Stimulated activated CD4-positive, alpha-beta T cell treated with anti-CD3 and anti-CD28 coated beads, TNF-alpha, amount 100 ng/mL, for 4 hours (primary cell): ENCODE data around the gene RCAN3.
"Not testable (repeated sequence)": the region's sequence is repeated elsewhere in the genome, so short reads cannot be mapped to it uniquely, and the experiment has no call there.

Source experiments
- DNase-seq, 3 experiments: peaks; one replicate each; pipeline ENCODE4 v3.0.0-alpha.2; 2020; ENCODE audit warnings: low read depth in 3 of 3

The RCAN3 gene

DNA sequence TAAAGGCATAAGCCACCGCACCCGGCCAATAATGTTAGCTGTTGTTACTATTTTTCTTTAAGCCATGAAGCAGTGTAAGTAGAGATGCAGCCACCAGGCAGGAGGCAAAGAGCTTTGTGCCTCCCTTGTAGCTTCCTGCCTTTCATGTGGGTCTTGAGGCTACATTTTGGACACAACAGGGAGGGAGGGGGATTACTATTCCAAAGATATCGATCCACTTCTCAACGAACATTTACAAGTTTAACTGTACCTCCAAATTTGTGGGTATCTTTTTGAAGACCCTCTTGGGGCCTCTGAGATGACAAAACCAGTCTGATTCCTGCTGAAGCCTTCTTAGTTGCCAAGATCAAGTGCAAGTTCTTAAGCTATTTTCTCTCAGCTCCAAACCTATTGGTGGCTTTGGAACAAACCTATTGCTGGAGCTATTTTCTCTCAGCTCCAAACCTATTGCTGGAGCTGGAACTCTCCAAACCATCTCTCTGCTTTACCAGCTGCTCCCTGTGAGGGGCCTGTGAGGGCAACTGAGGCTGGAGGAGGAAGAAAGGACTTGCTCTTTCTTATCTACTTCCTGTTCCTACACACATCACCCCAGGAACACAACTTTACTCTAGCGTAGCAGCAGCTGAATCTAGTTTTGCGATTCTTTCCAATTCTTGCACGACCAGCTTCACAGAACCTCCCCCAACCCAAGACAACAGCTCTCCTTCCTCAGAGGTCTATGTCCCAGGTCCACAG, 16.1 kb upstream of the RCAN3 start:
- no peak for DNase-seq

DNA sequence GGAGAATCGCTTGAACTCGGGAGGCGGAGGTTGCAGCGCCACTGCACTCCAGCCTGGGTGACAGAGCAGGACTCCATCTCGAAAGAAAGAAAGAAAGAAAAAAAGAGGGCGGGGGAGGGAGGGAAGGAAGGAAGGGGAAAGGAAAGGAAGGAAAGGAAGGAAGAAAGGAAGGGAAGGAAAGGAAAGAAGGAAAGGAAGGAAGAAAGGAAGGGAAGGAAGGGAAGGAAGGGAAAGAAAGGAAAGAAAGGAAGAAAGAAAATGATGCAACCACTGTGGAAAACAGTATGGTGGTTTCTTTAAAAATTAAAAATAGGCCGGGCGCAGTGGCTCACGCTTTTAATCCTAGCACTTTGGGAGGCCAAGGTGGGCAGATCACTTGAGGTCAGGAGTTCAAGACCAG, 15.2 kb upstream of the RCAN3 start:
- no peak for DNase-seq

DNA sequence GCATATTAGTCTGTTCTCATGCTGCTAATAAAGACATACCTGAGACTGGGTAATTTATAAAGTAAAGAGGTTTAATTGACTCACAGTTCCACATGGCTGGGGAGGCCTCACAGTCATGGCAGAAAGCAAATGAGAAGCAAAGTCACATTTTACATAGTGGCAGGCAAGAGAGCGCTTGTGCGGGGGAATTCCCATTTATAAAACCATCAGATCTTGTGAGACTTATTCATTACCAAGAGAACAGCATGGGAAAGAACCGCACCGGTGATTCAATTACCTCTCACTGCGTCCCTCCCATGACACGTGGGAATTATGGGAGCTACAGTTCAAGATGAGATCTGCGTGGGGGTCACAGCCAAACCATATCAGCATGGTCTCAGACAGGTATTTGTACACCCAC, 14.5 kb upstream of the RCAN3 start:
- DNase-seq: peak in 2 of 3 experiments; percentile 56 to 65

DNA sequence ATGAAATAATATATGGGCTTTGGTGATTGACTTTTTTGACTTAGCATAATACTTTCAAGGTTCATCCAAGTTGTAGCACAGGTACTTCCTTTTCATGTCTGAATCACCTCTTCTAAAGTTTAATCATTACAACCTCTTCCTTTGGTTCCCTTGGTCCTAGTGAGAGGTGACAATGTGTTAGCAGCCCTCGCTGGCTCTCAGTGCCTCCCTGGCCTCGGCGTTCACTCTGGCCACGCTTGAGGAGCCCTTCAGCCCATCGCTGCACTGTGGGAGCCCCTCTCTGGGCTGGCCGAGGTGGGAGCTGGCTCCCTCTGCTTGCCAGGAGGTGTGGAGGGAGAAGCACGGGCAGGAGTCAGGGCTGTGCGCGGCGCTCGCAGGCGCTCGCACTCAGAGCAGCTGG, 13.0 kb upstream of the RCAN3 start:
- DNase-seq: no peak

DNA sequence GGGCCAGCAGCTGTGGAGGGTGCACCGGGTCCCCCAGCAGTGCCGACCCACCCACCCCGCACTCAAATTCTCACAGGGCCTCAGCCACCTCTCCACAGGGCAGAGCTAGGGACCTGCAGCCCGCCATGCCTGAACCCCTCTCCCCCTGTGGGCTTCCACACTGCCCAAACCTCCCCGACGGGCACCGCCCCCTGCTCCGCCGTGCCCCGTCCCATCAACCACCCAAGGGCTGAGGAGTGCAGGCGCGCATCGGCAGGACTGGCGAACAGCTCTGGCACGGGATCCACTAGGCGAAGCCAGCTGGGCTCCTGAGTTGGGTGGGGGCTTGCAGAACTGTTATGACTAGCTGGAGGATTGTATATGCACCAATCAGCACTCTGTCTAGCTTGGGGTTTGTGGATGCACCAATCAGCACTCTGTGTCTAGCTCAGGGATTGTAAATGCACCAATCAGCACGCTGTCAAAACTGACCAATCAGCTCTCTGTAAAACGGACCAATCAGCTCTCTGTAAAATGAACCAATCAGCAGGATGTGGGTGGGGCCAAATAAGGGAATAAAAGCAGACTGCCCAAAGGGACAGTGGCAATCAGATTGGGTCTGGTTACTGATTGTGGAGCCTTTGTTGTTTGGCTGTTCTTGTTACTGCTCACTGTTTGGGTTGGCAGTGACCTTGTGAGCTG, 12.4 kb upstream of the RCAN3 start:
- no peak for DNase-seq

DNA sequence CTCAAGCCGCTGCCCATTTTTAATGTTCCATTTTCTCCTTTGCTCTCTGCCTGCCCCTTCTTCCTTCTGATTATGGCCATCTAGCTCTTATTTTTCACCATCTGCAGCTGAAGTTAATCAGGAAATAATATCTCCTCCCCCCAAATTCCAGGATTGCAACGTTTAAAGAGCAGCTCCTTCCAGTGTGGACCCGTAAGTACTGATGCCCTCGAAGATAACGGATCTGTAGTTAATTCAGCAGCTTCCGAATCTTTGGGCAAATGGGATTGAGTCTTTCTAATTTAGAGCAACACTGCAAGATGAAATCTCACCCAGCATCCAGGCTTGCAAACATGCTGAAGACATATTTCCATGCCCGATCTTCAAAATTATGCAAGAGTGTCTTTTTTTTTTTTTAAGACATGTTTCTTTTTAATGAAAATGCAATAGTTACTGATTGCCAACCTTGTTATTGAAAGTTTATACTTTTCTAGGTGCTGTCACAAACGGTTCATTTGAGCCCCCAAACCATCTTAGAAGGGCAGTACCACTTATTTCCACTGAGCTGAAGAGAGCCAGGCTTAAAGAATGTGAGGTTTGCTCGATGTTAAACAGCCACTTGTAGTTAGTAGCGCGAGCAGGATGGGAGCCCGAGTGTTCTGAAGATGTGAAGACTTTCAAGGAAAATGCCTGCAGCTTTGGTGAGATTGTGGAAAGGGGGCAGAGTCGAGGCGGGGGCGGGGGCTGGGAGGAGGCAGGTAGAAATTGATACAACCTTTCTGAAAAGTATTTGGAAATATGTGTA, 10.9 kb upstream of the RCAN3 start:
- no peak for DNase-seq

DNA sequence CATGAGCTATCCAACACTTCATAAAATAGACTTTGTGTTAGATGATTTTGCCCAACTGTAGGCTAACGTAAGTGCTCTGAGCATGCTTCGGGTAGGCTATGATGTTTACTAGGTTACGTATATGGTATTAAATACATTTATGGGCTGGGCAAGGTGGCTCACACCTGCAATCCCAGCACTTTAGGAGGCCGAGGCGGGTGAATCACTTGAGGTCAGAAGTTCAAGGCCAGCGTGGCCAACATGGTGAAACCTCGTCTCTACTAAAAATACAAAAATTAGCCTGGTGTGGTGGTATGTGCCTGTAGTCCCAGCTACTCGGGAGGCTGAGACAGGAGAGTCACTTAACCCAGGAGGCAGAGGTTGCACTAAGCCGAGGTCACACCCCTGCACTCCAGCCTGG, 9.7 kb upstream of the RCAN3 start:
- DNase-seq: not testable (repeated sequence)

DNA sequence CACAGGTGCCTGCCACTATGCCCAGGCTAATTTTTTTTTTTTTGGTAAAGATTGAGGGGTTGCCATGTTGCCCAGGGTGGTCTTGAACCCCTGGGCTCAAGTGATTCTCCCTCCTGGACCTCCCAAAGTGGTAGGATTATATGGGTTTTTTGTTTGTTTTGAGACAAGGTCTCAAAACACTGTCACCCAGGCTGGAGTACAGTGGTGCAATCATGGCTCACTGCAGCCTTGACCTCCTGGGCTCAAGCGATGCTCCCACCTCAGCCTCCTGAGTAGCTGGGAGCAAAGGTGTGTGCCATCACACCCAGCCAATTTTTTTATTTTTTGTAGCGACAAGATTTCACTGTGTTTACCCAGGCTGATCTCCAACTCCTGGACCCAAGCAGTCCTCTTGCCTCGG, 8.9 kb upstream of the RCAN3 start:
- DNase-seq: no peak

DNA sequence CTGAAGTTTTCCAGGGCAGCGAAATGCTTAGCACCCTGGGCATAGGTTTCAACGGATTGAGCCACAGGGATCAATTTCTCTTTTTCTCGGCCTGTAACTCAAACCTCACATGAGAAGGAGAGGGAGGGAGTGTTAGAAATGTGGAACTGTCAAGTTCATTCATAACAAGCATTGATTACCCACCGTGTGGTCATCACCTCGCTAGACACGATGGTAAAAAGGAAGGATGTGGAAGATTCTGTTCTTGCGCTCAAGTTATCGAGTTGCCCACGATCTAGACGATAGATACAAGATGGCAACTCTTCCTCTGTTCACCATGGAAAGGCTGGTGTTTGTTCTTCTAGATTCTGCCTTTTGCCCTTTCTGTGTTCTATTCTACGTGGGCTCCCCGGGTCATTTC, 4.0 kb upstream of the RCAN3 start:
- DNase-seq: no peak

DNA sequence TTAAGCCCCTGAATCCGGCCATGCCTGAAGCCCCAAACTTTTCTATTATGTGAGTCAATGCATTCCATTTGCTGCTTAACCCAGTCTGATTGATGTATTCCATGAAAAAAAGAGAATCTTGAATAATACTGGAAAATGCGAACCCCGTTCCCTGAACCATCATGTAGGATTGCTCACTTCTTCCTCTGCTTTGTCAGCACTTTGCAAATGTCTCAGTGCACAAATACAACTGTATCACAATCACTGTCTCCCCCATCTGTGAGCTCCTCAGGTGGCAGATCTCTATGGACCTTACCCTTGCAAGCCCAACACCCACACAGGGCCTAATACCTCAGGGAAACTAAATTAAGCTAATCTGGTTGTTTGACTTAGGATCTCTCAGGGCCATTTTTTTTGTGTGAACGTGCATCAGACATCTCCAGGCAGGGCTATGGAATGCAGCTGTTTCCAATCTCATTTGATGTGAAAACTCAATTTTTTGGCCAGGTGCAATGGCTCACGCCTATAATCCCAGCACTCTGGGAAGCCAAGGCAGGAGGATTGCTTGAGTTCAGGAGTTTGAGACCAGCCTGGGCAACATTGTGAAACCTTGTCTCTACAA, 2.1 kb upstream of the RCAN3 start:
- no peak for DNase-seq

DNA sequence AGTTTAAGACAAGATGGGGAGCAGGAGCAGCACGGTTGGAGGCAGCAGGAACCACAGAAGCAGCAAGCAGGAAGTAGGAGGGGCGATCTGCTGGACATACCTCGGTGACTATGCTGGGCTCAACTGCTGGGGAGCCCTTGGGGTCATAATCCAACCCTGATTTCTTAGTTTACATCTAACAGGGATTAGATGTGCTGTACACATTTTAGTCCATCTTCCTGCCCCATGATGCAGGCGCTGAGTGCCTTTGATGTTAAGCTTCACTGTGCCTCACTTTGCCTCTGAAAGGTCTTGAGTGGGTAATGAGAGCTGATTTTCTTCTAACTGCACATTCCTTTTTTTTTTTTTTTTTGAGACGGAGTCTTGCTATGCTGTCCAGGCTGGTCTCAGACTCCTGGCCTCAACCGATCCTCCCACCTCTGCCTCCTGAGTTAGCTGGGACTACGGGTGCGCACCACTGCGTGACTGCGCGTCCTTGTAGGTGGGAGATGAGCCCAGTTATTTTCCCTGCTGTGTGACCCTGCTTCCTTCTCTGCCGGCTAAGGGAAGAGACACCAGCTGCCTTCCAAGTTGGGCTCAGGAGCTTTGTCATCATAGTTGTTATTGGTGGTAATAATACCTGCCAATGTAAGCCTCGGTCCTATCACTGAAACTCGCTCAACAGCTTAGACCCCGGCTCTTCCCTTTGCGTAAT, 1.1 kb upstream of the RCAN3 start:
- no peak for DNase-seq

DNA sequence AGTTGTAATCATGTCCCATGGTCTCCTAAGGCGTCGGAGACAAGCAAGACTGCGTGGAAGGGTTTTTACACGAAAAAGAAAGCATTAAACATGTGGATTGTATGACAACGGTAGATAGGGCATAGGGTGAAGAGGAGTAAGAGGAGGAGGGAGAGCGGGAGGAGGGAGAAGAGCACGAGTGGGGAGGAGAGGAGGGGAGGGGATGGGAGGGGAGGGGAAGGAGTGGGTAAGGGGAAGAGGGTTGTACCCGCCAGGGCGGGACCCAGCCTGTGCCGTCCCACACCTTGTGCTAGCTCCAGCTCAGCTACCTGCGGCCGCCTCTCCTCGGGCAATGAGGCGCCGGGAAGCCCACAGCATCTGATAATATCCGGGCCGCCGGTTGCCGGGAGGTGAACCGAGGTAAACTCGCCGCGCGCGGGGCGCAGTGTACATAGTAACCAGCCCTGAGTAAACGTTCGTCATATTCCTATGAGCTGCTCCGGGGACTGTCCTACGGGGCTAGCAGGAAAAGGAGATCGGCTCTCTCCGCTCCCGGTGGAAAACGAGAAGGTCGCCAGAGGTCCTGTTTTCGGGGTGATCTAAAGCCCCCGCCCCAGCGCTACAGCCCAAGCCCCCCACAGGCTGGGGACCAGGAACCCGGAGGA, 449 bp upstream of the RCAN3 start:
- DNase-seq: peak; percentile 58 to 68 (median 66)

DNA sequence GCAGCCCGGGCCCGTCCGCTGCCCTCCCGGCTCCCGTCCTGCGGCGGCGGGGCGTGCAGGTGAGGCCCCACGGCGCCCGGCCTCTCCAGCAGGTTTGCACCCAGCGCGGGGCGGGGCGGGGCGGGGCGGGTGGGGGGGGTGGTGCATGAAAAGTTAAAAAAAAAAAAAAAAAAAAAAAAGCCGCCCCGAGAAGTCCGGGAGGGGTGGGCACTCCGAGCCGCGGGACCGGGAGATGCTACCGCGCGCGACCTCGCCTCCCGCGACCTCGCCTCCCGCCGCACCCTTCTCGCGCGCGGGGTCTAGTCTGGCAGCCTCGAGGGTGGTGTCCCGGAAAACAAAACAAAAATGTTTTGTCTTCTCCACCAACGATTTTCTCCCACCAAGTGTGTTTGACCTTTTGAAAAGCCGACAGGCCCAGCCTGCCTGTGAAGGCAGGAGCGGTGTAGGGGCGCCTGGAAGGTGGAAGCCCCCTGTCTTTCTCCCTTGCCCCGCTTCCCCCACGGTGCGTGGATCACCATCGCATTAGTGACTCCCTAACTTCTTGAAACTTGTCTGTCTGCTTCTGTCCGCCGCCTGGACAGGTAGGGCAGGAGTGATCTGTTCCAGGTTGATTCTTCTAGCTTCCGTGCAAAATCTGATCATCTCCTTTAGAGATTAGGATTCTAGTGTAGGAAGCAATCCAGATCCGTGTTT, 569 bp downstream of the RCAN3 start:
- DNase-seq: no peak

DNA sequence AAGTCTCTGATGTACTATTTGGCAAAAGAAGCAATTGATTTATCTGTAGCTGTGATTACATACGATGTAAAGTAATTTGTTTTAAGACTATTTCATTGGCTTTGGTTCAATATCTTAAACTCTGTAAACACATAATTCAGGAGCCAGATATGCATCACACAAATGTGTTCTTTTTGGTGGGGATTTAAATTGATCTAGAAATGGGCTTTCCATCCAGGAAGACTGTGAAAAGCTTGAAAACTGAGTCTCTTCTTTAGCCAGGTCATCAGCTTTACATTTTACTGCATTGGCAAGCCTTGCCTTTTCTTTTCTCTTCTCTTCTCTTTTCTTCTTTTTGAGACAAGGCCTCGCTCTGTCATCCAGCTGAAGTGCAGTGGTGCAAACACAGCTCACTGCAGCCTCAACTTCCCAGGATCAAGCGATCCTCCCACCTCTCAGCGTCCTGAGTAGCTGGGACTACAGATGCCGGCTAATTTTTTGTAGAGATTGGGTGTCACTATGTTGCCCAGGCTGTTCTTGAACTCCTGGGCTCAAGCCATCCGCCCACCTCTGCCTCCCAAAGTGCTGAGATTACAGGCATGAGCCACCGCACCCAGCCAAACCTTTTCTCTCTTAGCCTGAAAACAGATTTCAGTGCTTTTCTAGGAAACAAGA, 1.4 kb downstream of the RCAN3 start:
- no peak for DNase-seq

DNA sequence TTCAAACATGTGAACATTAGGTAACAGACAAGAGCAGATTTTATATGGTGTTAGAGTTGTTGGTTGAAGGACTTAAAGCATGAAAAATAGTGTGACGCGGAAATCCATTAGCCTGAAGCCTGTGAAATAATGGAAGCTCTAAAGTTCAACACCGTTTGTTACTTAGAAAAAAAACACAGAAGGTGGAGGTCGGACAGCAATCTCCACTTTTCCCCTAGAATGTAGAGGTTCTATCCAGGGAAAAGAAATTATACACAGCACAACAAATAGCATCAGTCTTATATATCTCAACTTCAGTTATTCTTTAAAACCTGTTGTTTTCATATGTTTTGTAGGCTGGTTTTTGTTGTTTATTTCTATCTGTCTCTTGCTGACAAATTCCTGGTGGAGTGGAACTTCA, 1.9 kb downstream of the RCAN3 start:
- DNase-seq: no peak

DNA sequence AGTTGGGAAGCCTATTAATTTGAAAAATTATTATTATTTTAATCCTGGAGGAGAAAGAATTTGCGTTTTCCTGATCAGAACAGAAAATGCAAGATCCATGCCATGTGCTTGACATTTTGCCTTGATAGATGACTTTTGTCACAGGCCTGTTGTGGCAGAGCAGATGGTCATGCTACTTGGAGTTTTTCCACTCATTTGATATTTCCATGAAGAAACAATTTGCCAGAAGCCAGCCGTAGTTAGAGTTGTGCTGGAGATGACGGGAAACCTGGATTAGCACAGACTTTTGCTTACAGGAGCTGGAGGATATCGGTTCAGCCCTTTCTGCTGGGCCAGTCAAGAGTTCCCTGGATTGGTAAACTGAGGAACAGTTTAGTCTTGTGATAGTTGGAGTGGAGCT, 3.2 kb downstream of the RCAN3 start:
- no peak for DNase-seq

DNA sequence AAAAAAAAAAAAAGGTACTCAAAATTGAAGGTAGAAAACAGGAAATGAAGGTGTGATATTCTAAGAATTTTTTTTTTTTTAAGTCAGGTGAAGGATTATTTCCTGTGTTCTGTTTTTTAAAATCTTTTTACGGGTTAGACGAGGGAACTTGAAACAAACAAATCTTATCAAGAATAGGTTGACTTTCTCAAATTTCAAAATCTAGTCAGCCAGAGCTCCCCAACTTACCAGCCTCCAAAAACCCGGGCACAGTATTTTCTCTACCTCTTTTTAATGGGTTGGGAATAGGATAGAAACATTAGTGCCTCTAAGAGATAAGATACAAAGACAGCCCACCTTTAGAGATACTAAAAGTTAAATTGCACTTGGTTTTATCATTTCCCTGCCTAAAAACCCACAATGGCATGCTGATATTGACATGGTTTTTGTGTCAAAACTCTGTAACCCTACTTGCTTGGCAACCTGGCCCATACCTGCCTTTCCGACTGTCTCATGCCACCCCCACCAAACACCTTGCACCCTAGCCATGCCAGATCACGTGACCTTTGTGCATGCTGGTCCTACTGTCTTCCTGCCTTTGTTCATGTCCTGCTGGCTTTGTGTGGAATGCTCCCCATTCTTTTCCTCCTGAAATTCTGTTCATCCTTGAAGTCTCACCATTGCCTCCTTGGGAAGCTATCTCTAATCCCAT, 4.2 kb downstream of the RCAN3 start:
- no peak for DNase-seq

DNA sequence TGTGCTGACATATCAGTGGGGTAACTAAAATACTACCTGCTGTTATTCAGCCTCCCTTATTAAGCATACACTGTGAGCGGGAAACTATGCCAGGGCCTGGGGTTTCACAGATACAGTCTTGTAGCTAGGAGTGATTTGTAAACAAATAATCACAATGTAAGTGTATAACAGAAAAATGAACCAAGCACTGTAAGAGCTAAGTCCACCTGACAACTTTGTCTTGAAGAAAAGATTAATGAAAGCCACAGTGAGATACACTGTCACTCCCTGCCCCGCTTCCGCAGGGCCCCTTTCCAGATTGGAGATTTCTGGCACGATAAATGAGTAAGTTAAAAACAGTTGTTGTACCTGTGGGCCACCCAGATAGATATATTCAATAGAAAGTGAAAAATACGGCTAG, 4.8 kb downstream of the RCAN3 start:
- DNase-seq: no peak

DNA sequence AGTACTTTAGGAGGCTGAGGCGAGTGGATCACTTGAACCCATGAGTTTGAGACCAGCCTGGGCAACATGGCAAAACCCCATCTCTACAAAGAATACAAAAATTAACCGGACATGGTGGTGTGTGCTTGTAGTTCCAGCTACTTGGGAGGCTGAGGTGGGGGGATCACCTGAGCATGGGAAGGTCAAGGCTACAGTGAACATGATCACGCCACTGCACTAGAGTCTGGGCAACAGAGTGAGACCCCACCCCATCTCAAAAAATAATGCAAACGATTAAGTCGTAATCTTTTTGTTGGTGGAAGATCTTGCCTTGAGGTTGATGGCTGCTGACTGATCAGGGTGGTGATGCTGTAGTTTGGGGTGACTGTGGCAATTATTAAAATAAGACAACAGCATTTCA, 6.3 kb downstream of the RCAN3 start:
- DNase-seq: no peak

DNA sequence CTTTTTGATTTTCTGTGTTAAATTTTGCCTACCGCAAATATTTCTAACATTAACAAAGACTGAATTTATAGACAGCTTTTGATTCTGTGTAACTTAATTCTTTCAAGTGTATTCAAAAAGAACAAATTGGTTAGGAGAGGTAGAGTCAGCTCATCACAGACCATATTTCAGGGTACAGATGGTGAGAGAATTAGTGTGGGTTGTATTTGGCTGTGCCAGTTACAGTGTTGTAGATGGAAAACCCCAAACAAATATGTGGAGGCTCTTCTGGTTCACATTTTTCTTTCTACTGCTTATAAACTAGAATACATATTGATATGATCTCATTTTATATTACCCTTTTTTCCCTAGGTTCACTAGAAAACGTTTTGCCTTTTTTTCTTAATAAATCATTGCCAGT, 11.1 kb downstream of the RCAN3 start:
- no peak for DNase-seq
